VCaP (cell line): ENCODE results near the gene RNF146.

Experiments used
- H3K27ac ChIP-seq: fragments of 450-650 bp; 2 replicates; pipeline ENCODE4 v1.5.1; 2017
- TF ChIP-seq, protein P1 (sequence below): fragments of 450-650 bp; conservative IDR thresholded peaks from 2 replicates; pipeline ENCODE4 v1.5.1; 2017; ENCODE audit warnings: mild to moderate bottlenecking, moderate library complexity

The RNF146 gene

GRCh38 chr6:127288705-127289104 lies 22.0 kb downstream of the RNF146 start:
- TF ChIP-seq, protein P1, sequence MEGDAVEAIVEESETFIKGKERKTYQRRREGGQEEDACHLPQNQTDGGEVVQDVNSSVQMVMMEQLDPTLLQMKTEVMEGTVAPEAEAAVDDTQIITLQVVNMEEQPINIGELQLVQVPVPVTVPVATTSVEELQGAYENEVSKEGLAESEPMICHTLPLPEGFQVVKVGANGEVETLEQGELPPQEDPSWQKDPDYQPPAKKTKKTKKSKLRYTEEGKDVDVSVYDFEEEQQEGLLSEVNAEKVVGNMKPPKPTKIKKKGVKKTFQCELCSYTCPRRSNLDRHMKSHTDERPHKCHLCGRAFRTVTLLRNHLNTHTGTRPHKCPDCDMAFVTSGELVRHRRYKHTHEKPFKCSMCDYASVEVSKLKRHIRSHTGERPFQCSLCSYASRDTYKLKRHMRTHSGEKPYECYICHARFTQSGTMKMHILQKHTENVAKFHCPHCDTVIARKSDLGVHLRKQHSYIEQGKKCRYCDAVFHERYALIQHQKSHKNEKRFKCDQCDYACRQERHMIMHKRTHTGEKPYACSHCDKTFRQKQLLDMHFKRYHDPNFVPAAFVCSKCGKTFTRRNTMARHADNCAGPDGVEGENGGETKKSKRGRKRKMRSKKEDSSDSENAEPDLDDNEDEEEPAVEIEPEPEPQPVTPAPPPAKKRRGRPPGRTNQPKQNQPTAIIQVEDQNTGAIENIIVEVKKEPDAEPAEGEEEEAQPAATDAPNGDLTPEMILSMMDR: no peak

DNA sequence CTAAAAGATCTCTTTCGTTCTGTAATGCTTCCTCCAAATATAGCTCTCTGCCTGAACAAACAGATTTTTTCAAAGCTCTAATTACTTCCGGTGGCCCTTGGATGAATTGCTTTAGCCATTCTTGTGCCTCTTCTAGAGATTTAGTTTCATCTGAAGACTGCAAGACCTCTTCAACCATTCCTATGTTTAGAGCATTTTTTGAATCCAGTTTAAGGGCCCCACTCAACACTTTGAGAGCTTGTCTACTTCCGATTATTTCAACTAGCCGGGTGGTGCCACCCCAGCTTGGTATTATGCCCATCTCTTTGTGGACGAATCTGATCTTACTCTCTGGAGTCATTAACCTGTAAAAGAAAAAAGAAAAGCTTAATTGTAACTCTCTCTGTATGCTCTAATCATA lies 23.3 kb downstream of the RNF146 start:
- H3K27ac ChIP-seq: no peak overlapping the region

More at GRCh38 chr6:127288705-127289104, 22.0 kb downstream of the RNF146 start:
- H3K27ac ChIP-seq: no peak overlapping the region

GRCh38 chr6:127290391-127291265 lies 24.0 kb downstream of the RNF146 start:
- TF ChIP-seq, protein P1: no peak
- H3K27ac ChIP-seq: no peak overlapping the region

More for the DNA sequence above, 23.3 kb downstream of the RNF146 start:
- TF ChIP-seq, protein P1: no peak

GRCh38 chr6:127291495-127291894 lies 24.8 kb downstream of the RNF146 start:
- TF ChIP-seq, protein P1: no peak
- H3K27ac ChIP-seq: no peak overlapping the region

GRCh38 chr6:127297502-127298070 lies 30.9 kb downstream of the RNF146 start:
- no peak overlapping the region for H3K27ac ChIP-seq
- TF ChIP-seq, protein P1: no peak

- TF ChIP-seq, protein P1: no peak
- H3K27ac ChIP-seq: no peak overlapping the region
Observed at GRCh38 chr6:127298475-127298874, 31.8 kb downstream of the RNF146 start.

DNA sequence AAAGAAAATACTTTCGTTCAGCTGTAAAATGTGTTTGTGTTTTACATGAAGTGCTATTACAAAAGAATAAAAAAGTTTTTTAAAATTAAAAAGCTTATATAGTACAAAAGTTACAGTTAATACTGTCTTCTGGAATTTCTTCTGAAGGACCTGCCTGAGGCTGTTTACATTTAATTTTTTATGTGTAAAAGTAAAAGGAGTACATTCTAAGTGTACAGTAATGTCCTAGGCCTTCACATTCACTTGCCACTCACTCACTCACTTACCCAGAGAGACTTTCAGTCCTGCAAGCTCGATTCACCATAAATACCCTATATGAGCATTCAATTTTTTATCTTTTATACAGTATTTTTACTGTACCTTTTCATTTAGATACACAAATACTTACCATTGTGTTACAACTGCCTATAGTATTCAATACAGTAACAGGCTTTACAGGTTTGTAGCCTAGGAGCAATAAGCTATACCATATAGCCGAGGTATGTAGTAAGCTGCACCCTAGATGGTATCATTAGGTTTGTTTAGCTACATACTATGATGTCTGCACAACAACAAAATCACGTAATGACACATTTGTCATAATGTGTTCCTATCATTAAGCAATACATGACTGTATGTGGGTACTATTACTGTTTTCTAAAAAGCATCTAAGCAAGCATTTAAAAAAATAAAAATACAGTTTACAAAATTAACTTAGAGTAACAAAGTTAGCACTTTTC lies 33.0 kb downstream of the RNF146 start:
- TF ChIP-seq, protein P1: no peak
- H3K27ac ChIP-seq: no peak overlapping the region
